Smooth muscle cell (in vitro differentiated cells): ENCODE results near the gene HOXA10. TPM values are rescaled to one million over a fixed set of nuclear protein-coding genes. Genes with fewer than 3 reads are reported as not detected.
A peak's percentile ranks its signal among the peaks of the same experiment; 100 is the strongest.

ENCODE experiments used
- DNase-seq: peaks from one replicate; lab custom pipeline; 2025; ENCODE audit not compliant: unreplicated experiment; lab: John Stamatoyannopoulos, UW
- H2AFZ ChIP-seq: fragments of 200-600 bp; sonication (generic); 2 replicates; pipeline ENCODE4 v1.6.0; 2016; ENCODE audit warnings: antibody characterized with exemption, low read depth, mild to moderate bottlenecking
- H3F3A ChIP-seq: fragments of 200-600 bp; sonication (generic); 2 replicates; pipeline ENCODE4 v1.6.0; 2017; ENCODE audit warnings: antibody characterized with exemption, low read depth
- H3K27ac ChIP-seq: fragments of 200-600 bp; sonication (generic); 2 replicates; pipeline ENCODE4 v1.5.1; 2016; ENCODE audit warnings: low read depth, mild to moderate bottlenecking
- H3K27me3 ChIP-seq: fragments of 200-600 bp; sonication (generic); 2 replicates; pipeline ENCODE4 v1.6.1; 2016; ENCODE audit warnings: low read depth, mild to moderate bottlenecking
- H3K36me3 ChIP-seq: fragments of 200-600 bp; sonication (generic); 2 replicates; pipeline ENCODE4 v1.5.1; 2016; ENCODE audit warnings: low read depth
- H3K4me1 ChIP-seq: fragments of 200-600 bp; sonication (generic); 2 replicates; pipeline ENCODE4 v1.5.1; 2016; ENCODE audit warnings: low read depth
- H3K4me2 ChIP-seq: fragments of 200-600 bp; sonication (generic); 2 replicates; pipeline ENCODE4 v1.6.0; 2016; ENCODE audit warnings: mild to moderate bottlenecking
- H3K4me3 ChIP-seq: fragments of 200-600 bp; sonication (generic); 2 replicates; pipeline ENCODE4 v1.5.1; 2016; ENCODE audit warnings: mild to moderate bottlenecking
- H3K79me2 ChIP-seq: fragments of 200-600 bp; sonication (generic); 2 replicates; pipeline ENCODE4 v1.6.0; 2016; ENCODE audit warnings: low read depth, mild to moderate bottlenecking
- H3K9ac ChIP-seq: fragments of 200-600 bp; sonication (generic); 2 replicates; pipeline ENCODE4 v1.6.0; 2016; ENCODE audit warnings: low read depth
- H3K9me3 ChIP-seq: fragments of 200-600 bp; sonication (generic); replicated peaks from 2 replicates; pipeline ENCODE4 v1.5.1; 2016; ENCODE audit warnings: low read depth
- H4K20me1 ChIP-seq: fragments of 200-600 bp; sonication (generic); 2 replicates; pipeline ENCODE4 v1.6.0; 2016; ENCODE audit warnings: low read depth
- CTCF ChIP-seq: fragments of 200-600 bp; sonication (generic); IDR thresholded peaks from 2 replicates; pipeline ENCODE4 v1.5.1; 2017; ENCODE audit warnings: borderline replicate concordance, mild to moderate bottlenecking, antibody characterized with exemption; ENCODE audit not compliant: insufficient read depth, poor library complexity, severe bottlenecking
- WGBS: methylation state at CpG from one replicate; pipeline ENCODE4 v1.1.7; 2016; ENCODE audit warnings: low lambda C conversion rate; 5-methylcytosine and 5-hydroxymethylcytosine counted together
- polyA plus RNA-seq: library from polyadenylated mRNA; unstranded; fragments of >200 nt; fragmentation: Nextera tagmentation; extraction: Ambion mirVana; gene quantifications from 2 replicates; pipeline ENCODE4 v1.2.1, GENCODE V29; 2016
- total RNA-seq: library from RNA; depleted of rRNA; stranded (reverse); fragments of >200 nt; gene quantifications from 2 replicates; pipeline ENCODE4 v1.2.3, GENCODE V29; 2014

HOXA10 gene
- total and polyA plus RNA-seq, 2 experiments from 2014 or later, result 37.6 to 53.6 TPM

- peak overlapping the region; percentile 89 for H3K4me2 ChIP-seq
- H3K4me1 ChIP-seq, result peaks cover 3% of the 10 kb centered on the region
- H3K4me3 ChIP-seq, result peak overlapping the region; percentile 67
- H3K79me2 ChIP-seq, result peaks cover 52% of the 10 kb centered on the region
- H2AFZ ChIP-seq, result no peak overlapping the region
- no peak for TF ChIP-seq CTCF
- no peak for DNase-seq
- no peak overlapping the region for H3K9ac ChIP-seq
- H3K27ac ChIP-seq, result peak overlapping the region; percentile 22
- no peaks in the 10 kb centered on the region for H3K9me3 ChIP-seq
- no peaks in the 10 kb centered on the region for H3K36me3 ChIP-seq
- H3F3A ChIP-seq, result no peaks in the 10 kb centered on the region
- peaks cover 6% of the 10 kb centered on the region for H4K20me1 ChIP-seq
- WGBS, result 21% methylated on average over 30 of the region's 30 CpGs
- peaks cover 62% of the 10 kb centered on the region for H3K27me3 ChIP-seq
These were observed 12.2 kb downstream of the HOXA10 start for GRCh38 chr7:27161721-27162560.

GRCh38 chr7:27161214-27161720 lies 12.9 kb downstream of the HOXA10 start:
- 6% methylated on average over 25 of the region's 27 CpGs for WGBS
- no peaks in the 10 kb centered on the region for H3K9me3 ChIP-seq
- H3K4me3 ChIP-seq, result peak overlapping the region; percentile 67
- H3K79me2 ChIP-seq, result peaks cover 45% of the 10 kb centered on the region
- DNase-seq, result no peak
- no peak for TF ChIP-seq CTCF
- peaks cover 63% of the 10 kb centered on the region for H3K27me3 ChIP-seq
- no peaks in the 10 kb centered on the region for H3F3A ChIP-seq
- no peak overlapping the region for H3K9ac ChIP-seq
- H3K4me1 ChIP-seq, result peaks cover 3% of the 10 kb centered on the region
- no peaks in the 10 kb centered on the region for H3K36me3 ChIP-seq
- H2AFZ ChIP-seq, result peak overlapping the region; percentile 77
- H3K27ac ChIP-seq, result no peak overlapping the region
- H3K4me2 ChIP-seq, result peak overlapping the region; percentile 89
- H4K20me1 ChIP-seq, result peaks cover 6% of the 10 kb centered on the region

- H3K9ac ChIP-seq, result no peak overlapping the region
- peak overlapping the region; percentile 77 for H2AFZ ChIP-seq
- peaks cover 39% of the 10 kb centered on the region for H3K79me2 ChIP-seq
- DNase-seq, result peak; percentile 84
- H3K36me3 ChIP-seq, result no peaks in the 10 kb centered on the region
- peaks cover 65% of the 10 kb centered on the region for H3K27me3 ChIP-seq
- peak overlapping the region; percentile 89 for H3K4me2 ChIP-seq
- peaks cover 3% of the 10 kb centered on the region for H3K4me1 ChIP-seq
- no peaks in the 10 kb centered on the region for H3F3A ChIP-seq
- peak overlapping the region; percentile 67 for H3K4me3 ChIP-seq
- no peaks in the 10 kb centered on the region for H3K9me3 ChIP-seq
- no peak overlapping the region for H3K27ac ChIP-seq
- peak; percentile 99 for TF ChIP-seq CTCF
- 9% methylated on average over 54 of the region's 54 CpGs for WGBS
- H4K20me1 ChIP-seq, result peaks cover 6% of the 10 kb centered on the region
These were observed 13.4 kb downstream of the HOXA10 start for GRCh38 chr7:27160546-27161213.
